Mucosa of descending colon (tissue), 3 donors: ENCODE measurements around the gene PIPOX. TPM values are rescaled to one million over a fixed set of nuclear protein-coding genes. Genes with fewer than 3 reads are reported as not detected.

Source experiments
- ATAC-seq: fragments of 200-7000 bp; cut with Tn5 transposase; one replicate; pipeline ENCODE4 v1.9.1; 2020; ENCODE audit warnings: mild to moderate bottlenecking, moderate library complexity
- DNase-seq, 3 donors: peaks; one replicate each; pipeline ENCODE4 v3.0.0-alpha.2; 2020
- H3K36me3 ChIP-seq: fragments of 200-600 bp; one replicate; pipeline ENCODE4 v1.8.0; 2021; ENCODE audit warnings: low read depth, mild to moderate bottlenecking
- H3K4me1 ChIP-seq: fragments of 200-600 bp; one replicate; pipeline ENCODE4 v1.8.0; 2021; ENCODE audit warnings: low read depth, mild to moderate bottlenecking
- H3K4me3 ChIP-seq: fragments of 200-600 bp; one replicate; pipeline ENCODE4 v1.8.0; 2021; ENCODE audit warnings: mild to moderate bottlenecking
- H3K9me3 ChIP-seq: fragments of 200-600 bp; one replicate; pipeline ENCODE4 v1.8.0; 2021; ENCODE audit warnings: mild to moderate bottlenecking
- CTCF ChIP-seq: fragments of 200-600 bp; IDR thresholded peaks from one replicate; pipeline ENCODE4 v1.8.0; 2022; ENCODE audit warnings: antibody characterized with exemption, mild to moderate bottlenecking
- intact Hi-C, 2 donors: fragments of 100-400 bp; cut with DNase I in 1 of 2; cut with micrococcal nuclease in 1 of 2; formaldehyde crosslinking; loops; one replicate each; pipeline versions ENCODE4 v1.11.0 to v1.11.1; 2022; cut with DNase I, micrococcal nuclease
- total RNA-seq, 3 donors: library from RNA; stranded (reverse); fragmentation: NEBNext Ultra II Directional in 2 of 3; extraction: Animal tissue kit (Norgen Biotek cat#: 25700) in 2 of 3; gene quantifications; one replicate each; pipeline versions ENCODE4 v1.2.1 to v1.2.4, GENCODE V29; 2021 to 2023
- donor health status: DM: no; HTN: no; CAD: no; lungs with moderate emphysema.
- donor health status: DM: no; HTN: no; CAD: no.
- donor health status: DM: no; HTN: yes; CAD: no.

PIPOX gene
- total RNA-seq, 3 donors from 2014 or later = 0.75 to 7.4 (median 1.3) TPM

- H3K4me1 ChIP-seq = peaks cover 1% of the 10 kb centered on the region
- no peaks in the 10 kb centered on the region for H3K9me3 ChIP-seq
- intact Hi-C loops = no loop called here
- no peak for TF ChIP-seq CTCF
- DNase-seq = no peak
- ATAC-seq = no peak
- no peaks in the 10 kb centered on the region for H3K36me3 ChIP-seq
- H3K4me3 ChIP-seq = no peak overlapping the region
Observed at GRCh38 chr17:29014716-29015115, 28.2 kb upstream of the PIPOX start.

DNA sequence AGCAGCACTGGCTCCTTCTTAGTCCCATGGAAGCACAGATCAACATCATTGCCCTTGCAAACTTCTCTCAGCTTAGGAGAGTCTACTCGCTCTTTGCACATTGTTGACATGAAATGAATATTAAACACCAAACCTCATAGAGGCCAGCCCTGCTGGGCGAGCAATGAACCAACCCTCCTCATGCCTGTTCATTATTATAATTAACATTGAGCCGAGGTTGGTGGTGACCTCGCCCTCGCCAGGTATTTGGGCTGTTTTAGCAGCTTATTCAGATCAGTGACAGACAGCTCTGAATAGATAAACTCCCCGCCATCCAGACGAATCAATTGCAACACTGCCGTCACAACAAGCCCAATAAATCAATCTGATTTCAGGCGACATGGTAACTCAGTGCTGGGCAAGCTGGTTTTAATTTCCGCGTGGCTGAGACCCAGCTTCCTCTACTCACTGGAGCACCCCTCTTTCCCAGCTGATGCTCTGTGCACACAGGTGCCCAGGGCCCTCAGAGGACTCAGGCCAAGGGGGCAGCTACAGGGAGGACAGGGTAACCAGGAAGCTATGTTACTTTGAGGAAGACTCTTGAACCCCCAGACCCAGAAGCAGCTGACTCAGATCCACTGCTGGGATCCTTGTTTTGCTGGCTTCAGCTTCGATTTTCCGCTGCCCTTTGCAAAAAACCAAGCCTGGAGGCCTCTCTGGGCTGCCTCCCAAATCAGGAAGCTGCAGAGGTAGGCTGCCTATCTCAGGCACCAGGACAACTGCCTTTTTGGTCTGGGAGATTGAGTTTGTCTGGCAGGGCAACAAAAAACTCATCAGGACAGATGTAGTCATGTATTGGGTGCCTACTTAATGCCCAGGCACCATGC lies 26.4 kb upstream of the PIPOX start:
- H3K36me3 ChIP-seq = no peaks in the 10 kb centered on the region
- intact Hi-C loops = no loop called here
- TF ChIP-seq CTCF = no peak
- no peak overlapping the region for H3K4me3 ChIP-seq
- no peaks in the 10 kb centered on the region for H3K9me3 ChIP-seq
- peaks cover 9% of the 10 kb centered on the region for H3K4me1 ChIP-seq
- DNase-seq (no peak), ATAC-seq (no peak)

DNA sequence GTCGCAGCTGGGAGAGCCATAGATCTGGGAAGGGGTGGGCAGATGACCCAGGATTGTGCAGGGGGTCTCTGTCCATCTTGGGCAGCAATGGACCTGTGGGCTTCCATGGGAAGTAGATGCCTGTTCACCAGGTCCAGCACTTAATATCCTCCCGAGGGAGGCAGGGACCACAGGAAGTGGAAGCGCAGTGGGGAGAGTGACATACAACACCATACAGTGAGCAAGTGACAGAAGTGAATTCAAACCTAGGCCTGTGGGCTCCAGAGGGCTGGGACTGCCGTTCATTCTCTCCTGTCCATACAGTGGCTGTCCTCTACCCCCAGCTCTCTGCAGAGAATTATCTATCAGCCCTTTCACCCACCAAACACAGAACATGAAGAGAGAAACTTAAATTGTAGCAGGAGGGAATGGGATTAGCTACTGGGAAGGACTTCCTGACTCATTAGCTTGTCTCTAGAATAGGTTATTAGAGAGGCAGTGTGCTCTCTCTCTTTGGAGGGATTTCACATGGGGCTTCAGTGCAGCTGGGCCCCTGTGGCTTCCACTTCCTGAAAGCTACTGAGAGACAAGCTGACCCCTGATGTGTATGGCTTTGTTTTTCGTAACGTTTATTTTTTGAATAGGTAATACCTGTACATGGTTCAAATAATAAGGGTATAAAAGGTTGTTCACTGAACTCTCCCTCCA lies 24.0 kb upstream of the PIPOX start:
- H3K9me3 ChIP-seq = no peaks in the 10 kb centered on the region
- H3K4me3 ChIP-seq = no peak overlapping the region
- no peak for TF ChIP-seq CTCF
- intact Hi-C loops = no loop called here
- ATAC-seq (no peak), DNase-seq (no peak)
- H3K4me1 ChIP-seq = peaks cover 9% of the 10 kb centered on the region
- H3K36me3 ChIP-seq = no peaks in the 10 kb centered on the region

DNA sequence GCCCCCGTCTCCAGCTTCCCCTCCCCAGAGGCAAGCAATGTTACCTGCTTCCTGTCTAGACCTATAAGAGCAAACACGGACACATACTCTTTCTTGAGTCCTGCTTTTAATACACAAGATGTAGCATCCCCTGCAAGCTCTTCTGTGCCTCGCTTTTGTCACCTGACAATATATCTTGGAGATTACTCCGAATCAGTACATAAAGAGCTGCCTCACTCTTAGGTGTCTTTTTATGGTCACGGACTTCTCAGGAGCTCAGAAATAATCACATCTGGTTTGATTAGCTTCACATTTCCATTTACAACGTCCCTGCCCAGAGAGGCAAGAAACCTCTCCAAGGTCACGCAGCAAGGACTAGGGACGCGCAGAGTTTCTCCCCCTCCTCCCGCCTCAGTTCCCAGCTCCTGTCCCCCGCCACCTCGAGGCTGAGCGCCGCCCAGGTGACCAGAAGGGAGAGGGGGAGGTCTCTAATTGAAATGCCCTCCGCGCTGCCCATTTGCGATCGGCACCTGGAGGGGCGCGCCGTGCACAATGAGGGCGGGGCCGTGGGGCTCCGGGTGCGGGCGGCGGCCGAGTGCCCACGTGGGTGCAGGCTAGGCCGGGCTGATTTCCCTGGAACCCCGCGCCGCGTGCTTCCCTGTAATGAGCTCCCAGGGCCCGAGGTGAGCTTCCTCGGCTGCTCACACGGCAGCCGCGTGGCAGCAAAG lies 23.3 kb upstream of the PIPOX start:
- intact Hi-C loops = no loop called here

More for the DNA sequence above, 23.3 kb upstream of the PIPOX start:
- Histone ChIP-seq H3K9me3 (no peaks in the 10 kb centered on the region), H3K4me1 (peaks cover 9% of the 10 kb centered on the region), H3K4me3 (no peak overlapping the region), H3K36me3 (no peaks in the 10 kb centered on the region)
- DNase-seq (no peak), ATAC-seq (peak; percentile 42)
- no peak for TF ChIP-seq CTCF
